Esophagus muscularis mucosa (tissue), 4 donors: ENCODE results near the gene IRF4. TPM values are rescaled to one million over a fixed set of nuclear protein-coding genes. Genes with fewer than 3 reads are reported as not detected.

Source experiments
- DNase-seq: peaks from one replicate; pipeline ENCODE4 v3.0.0-alpha.2; 2017; ENCODE audit errors: extremely low spot score
- H3K27ac ChIP-seq, 4 donors: fragments of 200-600 bp; sonication (generic); replicated peaks in 1 of 4; 1 replicate in 3 of 4; 2 replicates in 1 of 4; pipeline ENCODE4 v1.5.1; 2016 to 2019; ENCODE audit warnings: mild to moderate bottlenecking in 1 of 4
- H3K27me3 ChIP-seq, 4 donors: fragments of 200-600 bp; sonication (generic); one replicate each; pipeline versions ENCODE4 v1.5.1 to v1.6.0; 2016 to 2019
- H3K36me3 ChIP-seq, 4 donors: fragments of 200-600 bp; sonication (generic); one replicate each; pipeline ENCODE4 v1.5.1; 2016 to 2019
- H3K4me1 ChIP-seq, 4 donors: fragments of 200-600 bp; sonication (generic); one replicate each; pipeline ENCODE4 v1.5.1; 2016 to 2019
- H3K4me3 ChIP-seq, 4 donors: fragments of 200-600 bp; sonication (generic); 1 replicate in 2 of 4; 2 replicates in 2 of 4; pipeline ENCODE4 v1.5.1; 2016 to 2019; ENCODE audit warnings: mild to moderate bottlenecking in 4 of 4, moderate library complexity in 1 of 4
- H3K9me3 ChIP-seq, 4 donors: fragments of 200-600 bp; sonication (generic); 1 replicate in 3 of 4; 2 replicates in 1 of 4; pipeline ENCODE4 v1.5.1; 2016 to 2019
- EP300 ChIP-seq: sonication (generic); formaldehyde crosslinking; IDR thresholded peaks from one replicate; pipeline ENCODE4 v1.6.1; 2017; ENCODE audit warnings: antibody characterized with exemption
- POLR2A ChIP-seq: fragments of 450-650 bp; IDR thresholded peaks from one replicate; pipeline ENCODE4 v1.6.1; 2017; ENCODE audit warnings: antibody characterized with exemption, moderate library complexity, mild to moderate bottlenecking, low read depth
- POLR2AphosphoS5 ChIP-seq, 2 donors: sonication (generic); formaldehyde crosslinking; IDR thresholded peaks; one replicate each; pipeline ENCODE4 v1.6.1; 2017; ENCODE audit warnings: antibody characterized with exemption in 2 of 2
- WGBS: methylation state at CpG from one replicate; pipeline ENCODE4 v1.1.5; 2018; 5-methylcytosine and 5-hydroxymethylcytosine counted together
- intact Hi-C: fragments of 100-400 bp; cut with DNase I; formaldehyde crosslinking; loops from one replicate; pipeline ENCODE4 v1.15.1; 2023
- total RNA-seq, 4 donors: library from RNA; depleted of rRNA; stranded (reverse); fragments of >200 nt; gene quantifications; one replicate each; pipeline versions ENCODE4 v1.1.0 to v1.2.1, GENCODE V29; 2016
- TF ChIP-seq, protein P1 (sequence below), 3 experiments: fragments of 200-600 bp in 2 of 3; fragments of 450-650 bp in 1 of 3; sonication (generic) in 2 of 3; IDR thresholded peaks; one replicate each; pipeline ENCODE4 v1.5.1; 2017 to 2019; ENCODE audit warnings: antibody characterized with exemption in 3 of 3, mild to moderate bottlenecking in 2 of 3, moderate library complexity in 1 of 3

The IRF4 gene
- total RNA-seq, 4 donors from 2014 or later = 0.29 to 9.5 (median 3.3) TPM

DNA sequence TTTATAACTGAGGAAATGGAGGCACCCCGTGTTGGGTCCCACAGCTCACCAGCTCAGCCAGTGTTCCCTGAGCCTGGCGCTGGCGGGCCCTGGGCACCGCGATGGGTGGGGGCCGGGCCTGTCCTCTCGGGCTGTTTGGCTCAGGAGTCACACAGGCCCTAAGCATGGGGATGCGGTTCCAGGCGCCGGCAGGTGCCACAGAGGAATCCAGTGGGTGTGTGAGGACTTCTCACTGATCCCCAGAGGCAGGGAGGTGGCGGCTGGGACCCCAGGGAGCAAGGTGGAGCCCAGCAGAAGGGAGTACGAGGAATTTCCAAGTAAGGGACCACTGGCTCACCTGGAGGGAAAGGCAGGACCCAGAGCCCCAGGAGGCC, 57.5 kb downstream of the IRF4 start:
- Histone ChIP-seq H3K36me3 (no peaks in the 10 kb centered on the region), H3K4me1 (peaks cover 0 to 5% (median 0%) of the 10 kb centered on the region in 4 donors), H3K9me3 (no peaks in the 10 kb centered on the region), H3K4me3 (no peak overlapping the region), H3K27me3 (peaks cover 0 to 33% (median 0%) of the 10 kb centered on the region in 4 donors), H3K27ac (no peak overlapping the region)
- TF ChIP-seq EP300 (no peak), POLR2A (no peak), POLR2AphosphoS5 (IDR thresholded peaks at IDR 0.05) (no peak)
- TF ChIP-seq, protein P1, sequence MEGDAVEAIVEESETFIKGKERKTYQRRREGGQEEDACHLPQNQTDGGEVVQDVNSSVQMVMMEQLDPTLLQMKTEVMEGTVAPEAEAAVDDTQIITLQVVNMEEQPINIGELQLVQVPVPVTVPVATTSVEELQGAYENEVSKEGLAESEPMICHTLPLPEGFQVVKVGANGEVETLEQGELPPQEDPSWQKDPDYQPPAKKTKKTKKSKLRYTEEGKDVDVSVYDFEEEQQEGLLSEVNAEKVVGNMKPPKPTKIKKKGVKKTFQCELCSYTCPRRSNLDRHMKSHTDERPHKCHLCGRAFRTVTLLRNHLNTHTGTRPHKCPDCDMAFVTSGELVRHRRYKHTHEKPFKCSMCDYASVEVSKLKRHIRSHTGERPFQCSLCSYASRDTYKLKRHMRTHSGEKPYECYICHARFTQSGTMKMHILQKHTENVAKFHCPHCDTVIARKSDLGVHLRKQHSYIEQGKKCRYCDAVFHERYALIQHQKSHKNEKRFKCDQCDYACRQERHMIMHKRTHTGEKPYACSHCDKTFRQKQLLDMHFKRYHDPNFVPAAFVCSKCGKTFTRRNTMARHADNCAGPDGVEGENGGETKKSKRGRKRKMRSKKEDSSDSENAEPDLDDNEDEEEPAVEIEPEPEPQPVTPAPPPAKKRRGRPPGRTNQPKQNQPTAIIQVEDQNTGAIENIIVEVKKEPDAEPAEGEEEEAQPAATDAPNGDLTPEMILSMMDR (IDR thresholded peaks at IDR 0.05) = no peak
- intact Hi-C loops = no loop called here
- WGBS = 85% methylated on average over 12 of the region's 12 CpGs
- DNase-seq = no peak

DNA sequence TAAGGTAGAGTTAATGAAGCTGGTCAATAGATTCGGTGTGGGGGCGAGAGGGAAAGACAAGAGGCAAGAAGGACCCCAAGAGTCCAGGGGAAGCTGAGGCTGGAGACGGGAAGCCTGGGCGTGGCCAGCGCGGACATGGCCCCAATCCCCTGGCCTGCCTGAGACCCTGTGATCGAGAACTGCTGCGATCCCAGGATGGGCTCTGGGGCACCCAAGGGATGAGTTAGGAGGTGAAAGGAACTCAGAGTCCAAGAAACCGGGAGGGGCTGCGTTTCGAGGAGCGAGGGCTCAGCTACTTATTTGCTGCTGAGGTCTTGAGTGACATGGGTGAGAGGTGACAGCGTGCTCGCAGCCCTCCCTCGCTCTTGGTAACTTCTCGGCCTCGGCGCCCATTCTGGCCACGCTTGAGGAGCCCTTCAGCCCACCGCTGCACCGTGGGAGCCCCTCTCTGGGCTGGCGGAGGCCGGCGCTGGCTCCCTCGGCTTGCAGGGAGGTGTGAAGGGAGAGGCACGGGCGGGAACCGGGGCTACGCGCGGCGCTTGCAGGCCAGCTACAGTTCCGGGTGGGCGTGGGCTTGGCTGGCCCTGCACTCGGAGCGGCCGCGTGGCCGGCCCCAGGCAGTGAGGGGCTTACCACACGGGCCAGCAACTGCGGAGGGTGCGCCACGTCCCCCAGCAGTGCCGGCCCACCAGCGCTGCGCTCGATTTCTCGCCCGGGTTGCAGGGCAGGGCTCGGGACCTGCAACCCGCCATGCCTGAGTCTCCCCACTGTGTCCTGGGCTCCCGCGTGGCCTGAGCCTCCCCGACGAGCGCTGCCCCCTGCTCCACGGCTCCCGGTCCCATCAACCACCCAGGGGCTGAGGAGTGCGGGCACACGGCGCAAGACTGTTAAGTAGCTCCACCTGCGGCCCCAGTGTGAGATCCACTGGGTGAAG, 58.2 kb downstream of the IRF4 start:
- H3K36me3 ChIP-seq = no peaks in the 10 kb centered on the region
- H3K27me3 ChIP-seq = peaks cover 0 to 26% (median 0%) of the 10 kb centered on the region in 4 donors
- no peak for DNase-seq
- intact Hi-C loops = no loop called here
- TF ChIP-seq EP300 (no peak), POLR2A (no peak), POLR2AphosphoS5 (IDR thresholded peaks at IDR 0.05) (no peak)
- TF ChIP-seq, protein P1 (IDR thresholded peaks at IDR 0.05) = no peak
- WGBS = 93% methylated on average over 53 of the region's 62 CpGs
- no peak overlapping the region for H3K27ac ChIP-seq
- no peak overlapping the region for H3K4me3 ChIP-seq
- H3K4me1 ChIP-seq = peaks cover 0 to 5% (median 0%) of the 10 kb centered on the region in 4 donors
- no peaks in the 10 kb centered on the region for H3K9me3 ChIP-seq

DNA sequence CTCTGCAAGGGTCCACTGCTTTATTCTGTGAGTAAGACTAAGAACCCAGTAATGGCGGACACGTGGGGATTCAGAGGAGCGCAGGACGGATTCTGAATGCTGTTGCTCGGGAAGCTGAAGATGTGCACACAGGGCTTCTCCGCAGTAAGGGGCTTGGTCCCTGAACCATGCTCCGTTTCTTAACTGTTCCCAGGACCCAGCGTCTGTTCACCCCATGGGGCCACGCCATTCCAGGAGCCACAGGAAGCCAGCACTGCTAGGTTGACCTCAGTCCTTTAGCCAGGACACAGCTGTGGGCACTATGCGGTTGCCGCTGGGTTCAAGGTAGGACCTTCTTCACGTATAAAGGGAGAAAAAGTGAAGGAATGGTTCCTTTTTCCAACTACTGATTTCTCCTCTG, 59.8 kb downstream of the IRF4 start:
- TF ChIP-seq POLR2A (no peak), POLR2AphosphoS5 (IDR thresholded peaks at IDR 0.05) (no peak), EP300 (no peak)
- TF ChIP-seq, protein P1 (IDR thresholded peaks at IDR 0.05) = no peak
- intact Hi-C loops = no loop called here
- H3K27me3 ChIP-seq = peaks cover 0 to 32% (median 0%) of the 10 kb centered on the region in 4 donors
- H3K9me3 ChIP-seq = no peaks in the 10 kb centered on the region
- H3K36me3 ChIP-seq = no peaks in the 10 kb centered on the region
- no peak overlapping the region for H3K27ac ChIP-seq
- WGBS = 96% methylated on average over 12 of the region's 12 CpGs
- peaks cover 0 to 5% (median 0%) of the 10 kb centered on the region in 4 donors for H3K4me1 ChIP-seq
- no peak for DNase-seq
- no peak overlapping the region for H3K4me3 ChIP-seq

DNA sequence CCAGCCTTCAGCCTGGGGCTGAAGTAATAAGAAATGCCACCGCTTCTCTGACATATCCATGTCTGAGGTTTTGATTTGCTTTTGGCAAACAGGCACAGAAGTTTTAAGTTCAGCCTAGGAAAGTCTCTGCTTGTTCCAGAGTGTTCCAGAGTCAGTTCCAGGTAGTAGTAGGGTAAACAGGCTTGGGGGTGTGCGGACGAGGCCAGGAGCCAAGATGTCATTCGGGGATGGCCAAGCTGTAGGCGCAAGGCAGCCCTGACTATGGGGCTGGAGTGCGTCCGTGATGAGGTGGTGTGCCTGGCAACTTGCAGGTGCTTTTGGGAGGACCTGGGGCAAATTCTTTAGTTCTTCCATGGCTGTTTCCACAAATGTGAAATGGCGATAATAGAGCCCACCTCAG, 60.3 kb downstream of the IRF4 start:
- intact Hi-C loops = no loop called here
- DNase-seq = no peak
- TF ChIP-seq, protein P1 (IDR thresholded peaks at IDR 0.05) = no peak
- no peak for TF ChIP-seq EP300
- no peak for TF ChIP-seq POLR2A
- TF ChIP-seq POLR2AphosphoS5 (IDR thresholded peaks at IDR 0.05) = no peak
- H3K27me3 ChIP-seq = peaks cover 0 to 31% (median 0%) of the 10 kb centered on the region in 4 donors
- no peak overlapping the region for H3K4me3 ChIP-seq
- peaks cover 0 to 5% (median 0%) of the 10 kb centered on the region in 4 donors for H3K4me1 ChIP-seq
- H3K36me3 ChIP-seq = no peaks in the 10 kb centered on the region
- no peaks in the 10 kb centered on the region for H3K9me3 ChIP-seq
- 95% methylated on average over 8 of the region's 8 CpGs for WGBS
- H3K27ac ChIP-seq = no peak overlapping the region
